DMS153 treated with DMSO at 0.1 percent for 48 hours (cell line): ENCODE results near the gene CLSTN2.

Experiments
- DNase-seq: peaks from one replicate; lab custom pipeline; 2025; ENCODE audit not compliant: unreplicated experiment; lab: John Stamatoyannopoulos, UW

The CLSTN2 gene

GRCh38 chr3:140178482-140178881 is 243.5 kb downstream of the CLSTN2 start:
- DNase-seq, result no peak

DNA sequence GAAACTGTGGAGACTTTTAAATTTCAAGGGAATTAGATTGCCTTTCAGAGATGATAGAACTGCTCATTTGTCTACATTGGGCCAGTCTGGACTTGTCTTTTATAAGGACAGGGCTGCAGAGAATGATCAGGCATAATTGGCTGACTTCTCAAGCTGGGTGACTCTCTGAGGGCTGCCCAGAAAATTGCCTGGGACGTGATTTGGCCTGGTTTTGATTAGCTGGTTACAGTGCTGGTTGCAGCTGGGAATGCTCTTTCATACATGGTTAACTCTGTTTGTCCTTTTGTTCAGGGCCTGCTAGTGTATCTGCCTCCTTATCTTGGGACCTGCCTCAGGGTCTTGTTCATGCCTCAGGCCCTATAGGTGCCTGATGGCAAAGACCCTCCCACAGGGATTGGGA is 245.6 kb downstream of the CLSTN2 start:
- peak; percentile 60 for DNase-seq

GRCh38 chr3:140185375-140185774 is 250.4 kb downstream of the CLSTN2 start:
- no peak for DNase-seq

GRCh38 chr3:140186421-140186920 is 251.5 kb downstream of the CLSTN2 start:
- DNase-seq, result peak; percentile 92

- no peak for DNase-seq
Observed at GRCh38 chr3:140187028-140187427, 252.0 kb downstream of the CLSTN2 start.

GRCh38 chr3:140187656-140188221 is 252.8 kb downstream of the CLSTN2 start:
- DNase-seq, result no peak

GRCh38 chr3:140188285-140188684 is 253.3 kb downstream of the CLSTN2 start:
- DNase-seq, result no peak

DNA sequence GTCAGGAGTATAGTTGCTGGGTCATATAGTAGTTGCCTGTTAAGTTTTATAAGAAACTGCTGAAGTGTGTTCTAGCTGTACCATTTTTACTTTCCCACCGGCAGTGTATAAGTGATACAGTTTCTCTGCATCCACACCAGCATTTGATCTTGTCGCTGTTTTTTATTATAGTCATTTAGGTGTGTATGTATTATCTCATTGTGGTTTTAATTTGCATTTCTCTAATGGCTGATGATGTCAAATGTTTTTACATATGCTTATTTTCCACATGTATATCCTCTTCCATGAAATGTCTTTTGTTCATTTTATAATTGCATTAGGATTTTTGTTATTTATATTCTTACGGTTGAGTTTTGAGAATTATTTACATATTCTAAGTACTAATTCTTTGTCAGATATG is 254.3 kb downstream of the CLSTN2 start:
- no peak for DNase-seq

DNA sequence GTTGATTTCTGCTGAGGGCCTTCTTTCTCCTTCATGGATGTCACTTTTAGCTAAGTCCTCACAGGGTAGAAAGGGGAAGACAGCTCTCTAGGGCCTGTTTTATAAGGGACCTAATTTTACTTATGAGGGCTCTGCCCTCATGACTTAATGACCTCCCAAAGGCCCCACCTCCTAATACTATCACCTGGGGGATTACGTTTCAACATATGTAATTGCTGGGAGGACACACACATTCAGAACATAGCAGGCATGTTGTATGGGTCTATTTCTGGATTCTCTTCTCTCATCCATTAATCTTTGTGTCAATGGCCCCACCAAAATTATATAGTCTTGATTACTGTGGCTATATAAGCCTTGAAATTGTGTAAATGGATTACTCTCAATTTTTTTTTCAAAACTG is 255.0 kb downstream of the CLSTN2 start:
- no peak for DNase-seq

GRCh38 chr3:140196970-140197369 is 262.0 kb downstream of the CLSTN2 start:
- no peak for DNase-seq

- DNase-seq, result no peak
Observed at GRCh38 chr3:140198242-140198641, 263.3 kb downstream of the CLSTN2 start.

DNA sequence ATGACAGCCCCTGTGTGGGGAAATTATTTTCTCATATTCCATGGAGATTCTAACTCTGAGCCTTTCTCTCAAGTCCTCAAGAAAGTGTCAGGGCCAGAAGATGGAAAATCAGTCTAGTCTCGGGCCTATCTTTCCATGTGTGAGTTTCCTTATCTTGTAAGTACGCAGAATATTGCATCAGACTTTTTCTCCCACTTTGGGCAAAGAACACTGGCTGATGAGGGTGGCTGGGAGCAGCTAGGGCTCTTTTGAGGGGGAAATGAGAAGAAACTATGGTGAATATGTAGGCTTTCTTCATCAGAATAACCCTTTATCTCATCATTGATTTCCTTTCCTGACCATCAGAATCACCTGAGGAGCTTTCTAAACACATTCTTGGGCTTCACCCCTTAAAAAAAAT is 264.0 kb downstream of the CLSTN2 start:
- no peak for DNase-seq

DNA sequence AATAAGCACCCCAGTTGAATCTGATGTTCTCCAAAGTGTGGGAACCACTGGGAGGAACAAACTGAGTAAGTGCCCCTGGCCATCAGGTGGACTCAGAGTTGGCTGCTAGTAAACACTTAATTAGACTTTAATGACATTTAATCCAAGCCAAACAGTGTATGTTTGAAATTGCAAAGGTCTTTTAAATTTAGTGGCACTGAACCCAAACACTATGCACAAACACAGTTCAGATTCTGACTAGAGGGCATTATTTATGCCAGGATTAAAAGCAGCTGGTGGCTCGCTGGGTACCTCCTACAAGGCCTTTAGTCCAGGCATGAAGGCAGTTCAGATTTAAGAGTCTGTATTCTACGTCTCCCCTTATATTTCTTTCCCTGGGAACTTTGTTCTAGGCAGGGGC is 264.8 kb downstream of the CLSTN2 start:
- no peak for DNase-seq

DNA sequence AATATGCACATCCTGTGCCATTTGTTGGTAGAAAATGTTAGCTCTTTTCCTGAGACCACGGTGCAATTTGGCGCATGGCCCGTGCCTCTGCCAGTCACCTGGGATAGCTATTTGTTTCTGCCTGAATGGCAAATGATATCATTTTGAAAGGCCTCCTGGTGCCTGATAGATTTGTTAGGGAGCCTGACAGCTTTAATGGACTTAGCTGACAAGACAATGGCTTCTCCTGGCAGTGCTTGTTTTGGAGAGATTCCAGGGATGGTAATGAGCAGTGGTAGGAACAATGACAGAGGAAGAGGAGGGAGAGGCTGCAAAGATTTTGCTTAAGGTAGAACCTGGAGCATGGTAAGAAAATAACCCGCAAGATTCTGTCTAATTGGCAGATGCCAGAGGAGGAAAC is 268.5 kb downstream of the CLSTN2 start:
- DNase-seq, result peak; percentile 92

GRCh38 chr3:140204271-140204984 is 269.4 kb downstream of the CLSTN2 start:
- no peak for DNase-seq

GRCh38 chr3:140205598-140205997 is 270.6 kb downstream of the CLSTN2 start:
- DNase-seq, result no peak

- DNase-seq, result peak; percentile 71
Observed at GRCh38 chr3:140206196-140207040, 271.4 kb downstream of the CLSTN2 start.

GRCh38 chr3:140207541-140207940 is 272.6 kb downstream of the CLSTN2 start:
- peak; percentile 37 for DNase-seq

GRCh38 chr3:140216249-140216648 is 281.3 kb downstream of the CLSTN2 start:
- DNase-seq, result no peak

- no peak for DNase-seq
Observed at GRCh38 chr3:140219291-140219690, 284.3 kb downstream of the CLSTN2 start.

GRCh38 chr3:140219923-140220452 is 285.0 kb downstream of the CLSTN2 start:
- DNase-seq, result no peak

DNA sequence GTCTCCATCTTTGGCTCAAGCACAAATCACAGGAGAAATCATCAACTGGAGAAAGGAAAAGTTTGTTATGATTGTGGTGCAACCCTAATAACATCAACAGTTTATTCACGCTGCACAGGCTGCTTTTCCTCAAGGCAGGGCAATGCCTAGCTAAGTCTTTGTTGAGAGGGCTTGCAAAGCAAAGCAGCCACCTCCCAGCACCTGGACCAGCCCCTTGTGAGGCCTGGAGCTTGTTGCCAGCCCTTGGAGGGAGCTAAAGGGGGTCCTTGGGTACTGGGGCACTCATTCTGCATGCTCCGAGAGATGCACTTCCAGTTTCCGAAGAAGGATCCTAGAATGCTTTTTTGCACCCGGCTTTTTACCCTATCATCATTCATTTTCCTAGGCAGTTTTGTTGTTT is 288.2 kb downstream of the CLSTN2 start:
- no peak for DNase-seq
